Gastrocnemius medialis (tissue), 4 donors: ENCODE measurements around the gene BASP1.

ENCODE experiments used
- CTCF ChIP-seq, 5 experiments: fragments of 450-650 bp in 3 of 5; fragments of 200-600 bp in 2 of 5; sonication (generic) in 2 of 5; IDR thresholded peaks in 4 of 5; conservative IDR thresholded peaks in 1 of 5; 1 replicate in 4 of 5; 2 replicates in 1 of 5; pipeline ENCODE4 v1.5.1; 2016 to 2019; ENCODE audit warnings: antibody characterized with exemption in 5 of 5, mild to moderate bottlenecking in 3 of 5, moderate library complexity in 3 of 5
- POLR2A ChIP-seq, 2 donors: fragments of 450-650 bp; IDR thresholded peaks; one replicate each; pipeline ENCODE4 v1.6.1; 2017; ENCODE audit warnings: antibody characterized with exemption in 2 of 2, mild to moderate bottlenecking in 2 of 2, moderate library complexity in 2 of 2

GRCh38 chr5:17228821-17229291 lies 11.4 kb downstream of the BASP1 start:
- TF ChIP-seq POLR2A (IDR thresholded peaks at IDR 0.05) (no peak), CTCF (IDR thresholded peaks at IDR 0.05 in 4 of 5, conservative IDR thresholded peaks at IDR 0.05 in 1 of 5) (no peak)
